ENCODE data around the gene MPL. TPM values are rescaled to one million over a fixed set of nuclear protein-coding genes. Genes with fewer than 3 reads are reported as not detected.

The MPL gene
- total RNA-seq, 3 donors from 2014 or later, result not detected

DNA sequence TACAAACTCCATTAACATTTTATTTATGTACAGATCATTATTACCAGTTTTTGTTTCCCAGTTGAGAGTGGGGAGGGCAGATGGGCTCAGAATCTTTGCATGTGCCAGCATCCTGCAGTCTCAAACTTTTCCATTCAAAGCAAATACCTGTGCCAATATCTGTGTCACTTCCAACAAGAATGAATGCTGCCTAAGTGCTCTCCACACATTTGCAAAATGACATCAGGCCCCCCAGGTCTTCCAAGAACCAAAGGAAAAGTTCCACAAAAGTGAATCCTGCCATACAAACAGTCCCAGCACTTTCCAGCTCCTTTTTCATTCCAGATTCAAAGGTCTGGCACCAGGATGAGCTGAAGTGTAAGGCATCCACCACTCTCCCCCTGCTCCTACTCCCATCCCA is 38.5 kb upstream of the MPL start:
- no peak for DNase-seq (ENCODE audit: low spot score in 2 of 2)
- no peaks in the 10 kb centered on the region for H3K27me3 ChIP-seq
- intact Hi-C loops (cut with DNase I; ENCODE audit: low total_unique reads), result no loop called here
- peak overlapping the region; percentile 60 to 79 for H3K27ac ChIP-seq
- H3K4me1 ChIP-seq, result peaks cover 11% of the 10 kb centered on the region in 2 donors
- no peak overlapping the region for H3K4me3 ChIP-seq
- H3K9me3 ChIP-seq, result no peaks in the 10 kb centered on the region
- TF ChIP-seq POLR2A (IDR thresholded peaks at IDR 0.05) (no peak), POLR2AphosphoS5 (IDR thresholded peaks at IDR 0.05) (no peak), CTCF (IDR thresholded peaks at IDR 0.05) (no peak)
- no peaks in the 10 kb centered on the region for H3K36me3 ChIP-seq

- intact Hi-C loops (cut with DNase I; ENCODE audit: low total_unique reads), result no loop called here
- Histone ChIP-seq H3K4me3 (peak within 1 kb of the TSS; percentile 24 to 49 (median 25)), H3K4me1 (peaks cover 0 to 5% of the 10 kb centered on the region in 2 donors), H3K27ac (peak within 1 kb of the TSS; percentile 60 to 79), H3K36me3 (no peaks in the 10 kb centered on the region), H3K27me3 (no peaks in the 10 kb centered on the region), H3K9me3 (no peaks in the 10 kb centered on the region)
- DNase-seq (ENCODE audit: low spot score in 2 of 2), result no peak
- no peak for TF ChIP-seq CTCF (IDR thresholded peaks at IDR 0.05)
- TF ChIP-seq POLR2A (IDR thresholded peaks at IDR 0.05), result no peak
- TF ChIP-seq POLR2AphosphoS5 (IDR thresholded peaks at IDR 0.05), result no peak
These were observed 37.1 kb upstream of the MPL start, which contains the start of gene TIE1 for GRCh38 chr1:43300378-43301094. Gene TIE1 (plus strand): TSS chr1:43300982. CDS start chr1:43301072, 90 bp downstream.

DNA sequence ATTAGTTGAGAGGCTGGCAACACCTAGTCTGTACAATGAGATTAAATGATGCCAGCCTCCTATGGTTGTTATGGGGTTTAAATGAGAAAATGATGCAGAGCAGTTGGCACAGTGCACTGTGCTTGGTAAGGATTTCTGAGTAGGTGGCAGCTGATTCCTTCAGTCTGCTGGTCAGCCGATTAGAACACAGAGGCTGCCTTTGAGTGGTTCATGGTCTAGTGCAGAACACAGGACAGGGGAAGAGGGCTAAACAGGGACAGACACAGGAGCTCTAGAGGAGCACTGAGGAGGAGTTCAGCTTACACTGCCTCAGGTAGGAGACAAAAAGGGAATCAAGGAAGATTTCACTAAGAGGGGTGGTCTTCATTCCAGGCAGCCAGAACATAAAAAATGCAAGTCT is 35.4 kb upstream of the MPL start:
- no peak overlapping the region for H3K27ac ChIP-seq
- DNase-seq (ENCODE audit: low spot score in 2 of 2), result no peak
- TF ChIP-seq CTCF (IDR thresholded peaks at IDR 0.05), result no peak
- TF ChIP-seq POLR2AphosphoS5 (IDR thresholded peaks at IDR 0.05), result no peak
- no peak for TF ChIP-seq POLR2A (IDR thresholded peaks at IDR 0.05)
- intact Hi-C loops (cut with DNase I; ENCODE audit: low total_unique reads), result no loop called here
- no peaks in the 10 kb centered on the region for H3K27me3 ChIP-seq
- no peaks in the 10 kb centered on the region for H3K36me3 ChIP-seq
- H3K9me3 ChIP-seq, result no peaks in the 10 kb centered on the region
- H3K4me3 ChIP-seq, result peak overlapping the region; percentile 24 to 49 (median 25)
- peaks cover 0 to 5% of the 10 kb centered on the region in 2 donors for H3K4me1 ChIP-seq

GRCh38 chr1:43302721-43303470 is 34.7 kb upstream of the MPL start:
- DNase-seq (ENCODE audit: low spot score in 2 of 2), result no peak
- Histone ChIP-seq H3K27me3 (no peaks in the 10 kb centered on the region), H3K9me3 (no peaks in the 10 kb centered on the region), H3K36me3 (no peaks in the 10 kb centered on the region), H3K4me3 (peak overlapping the region; percentile 24 to 49 (median 25)), H3K27ac (no peak overlapping the region), H3K4me1 (peaks cover 0 to 5% of the 10 kb centered on the region in 2 donors)
- TF ChIP-seq POLR2AphosphoS5 (IDR thresholded peaks at IDR 0.05) (no peak), POLR2A (IDR thresholded peaks at IDR 0.05) (no peak), CTCF (IDR thresholded peaks at IDR 0.05) (no peak)
- intact Hi-C loops (cut with DNase I; ENCODE audit: low total_unique reads), result no loop called here
